Nephron progenitor cell (in vitro differentiated cells): ENCODE measurements around the gene MSL1.

Experiments
- DNase-seq: peaks from one replicate; pipeline ENCODE4 v3.0.0; 2021
- H3K27ac Mint-ChIP-seq: 2 replicates; pipeline ENCODE4 v1.8.0; 2021; ENCODE audit warnings: mild to moderate bottlenecking, moderate library complexity, mixed read lengths
- H3K27me3 Mint-ChIP-seq: 2 replicates; pipeline ENCODE4 v1.8.0; 2021; ENCODE audit warnings: mild to moderate bottlenecking, low read depth, mixed read lengths; ENCODE audit not compliant: poor library complexity
- H3K36me3 Mint-ChIP-seq: 2 replicates; pipeline ENCODE4 v1.8.0; 2021; ENCODE audit warnings: low read depth, mixed read lengths
- H3K4me1 Mint-ChIP-seq: 2 replicates; pipeline ENCODE4 v1.8.0; 2021; ENCODE audit warnings: mixed read lengths
- H3K4me3 Mint-ChIP-seq: 2 replicates; pipeline ENCODE4 v1.8.0; 2021; ENCODE audit warnings: mild to moderate bottlenecking, moderate library complexity, mixed read lengths
- H3K9me3 Mint-ChIP-seq: 2 replicates; pipeline ENCODE4 v1.8.0; 2021; ENCODE audit warnings: mild to moderate bottlenecking, moderate library complexity, mixed read lengths
- TF ChIP-seq, protein P1 (sequence below): fragments of 200-600 bp; sonication (generic); IDR thresholded peaks from 2 replicates; pipeline ENCODE4 v1.5.0; 2021; ENCODE audit warnings: antibody characterized with exemption

The MSL1 gene

DNA sequence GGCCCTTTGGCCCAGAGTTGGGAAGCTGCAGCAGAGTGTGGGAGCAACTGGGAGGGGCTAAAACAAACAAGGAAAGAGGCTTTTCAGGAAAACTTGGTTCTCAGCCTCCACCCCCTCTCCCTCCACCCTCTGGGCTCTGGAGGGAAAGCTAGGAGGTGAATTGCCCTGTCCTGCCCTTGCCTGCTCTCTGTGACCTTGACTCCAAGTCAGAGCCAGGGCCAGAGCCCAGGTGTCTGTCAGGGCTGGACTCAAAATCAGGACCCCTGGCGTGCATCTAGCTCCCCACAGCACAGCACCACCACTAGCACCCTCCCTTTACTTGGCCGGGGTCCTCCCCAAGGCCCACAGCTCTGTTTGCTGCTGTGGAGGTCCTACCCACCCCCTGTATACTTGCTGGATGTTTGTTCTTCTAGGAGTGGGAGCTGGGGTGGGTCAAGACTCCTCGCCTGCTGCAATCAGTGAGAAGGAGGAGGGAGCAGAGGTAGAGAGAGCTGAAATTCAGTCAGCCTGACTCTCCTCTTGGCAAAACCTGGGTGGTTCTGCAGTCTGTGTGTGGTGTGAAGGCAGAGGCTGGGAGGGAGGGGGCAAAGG, 18.6 kb upstream of the MSL1 start:
- H3K4me1 Mint-ChIP-seq, result peaks cover 93% of the 10 kb centered on the region
- H3K9me3 Mint-ChIP-seq, result no peaks in the 10 kb centered on the region
- H3K27ac Mint-ChIP-seq, result peak overlapping the region; percentile 9
- no peak overlapping the region for H3K4me3 Mint-ChIP-seq
- peaks cover 12% of the 10 kb centered on the region for H3K27me3 Mint-ChIP-seq
- TF ChIP-seq, protein P1, sequence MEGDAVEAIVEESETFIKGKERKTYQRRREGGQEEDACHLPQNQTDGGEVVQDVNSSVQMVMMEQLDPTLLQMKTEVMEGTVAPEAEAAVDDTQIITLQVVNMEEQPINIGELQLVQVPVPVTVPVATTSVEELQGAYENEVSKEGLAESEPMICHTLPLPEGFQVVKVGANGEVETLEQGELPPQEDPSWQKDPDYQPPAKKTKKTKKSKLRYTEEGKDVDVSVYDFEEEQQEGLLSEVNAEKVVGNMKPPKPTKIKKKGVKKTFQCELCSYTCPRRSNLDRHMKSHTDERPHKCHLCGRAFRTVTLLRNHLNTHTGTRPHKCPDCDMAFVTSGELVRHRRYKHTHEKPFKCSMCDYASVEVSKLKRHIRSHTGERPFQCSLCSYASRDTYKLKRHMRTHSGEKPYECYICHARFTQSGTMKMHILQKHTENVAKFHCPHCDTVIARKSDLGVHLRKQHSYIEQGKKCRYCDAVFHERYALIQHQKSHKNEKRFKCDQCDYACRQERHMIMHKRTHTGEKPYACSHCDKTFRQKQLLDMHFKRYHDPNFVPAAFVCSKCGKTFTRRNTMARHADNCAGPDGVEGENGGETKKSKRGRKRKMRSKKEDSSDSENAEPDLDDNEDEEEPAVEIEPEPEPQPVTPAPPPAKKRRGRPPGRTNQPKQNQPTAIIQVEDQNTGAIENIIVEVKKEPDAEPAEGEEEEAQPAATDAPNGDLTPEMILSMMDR, result no peak
- H3K36me3 Mint-ChIP-seq, result no peaks in the 10 kb centered on the region
- DNase-seq, result no peak

DNA sequence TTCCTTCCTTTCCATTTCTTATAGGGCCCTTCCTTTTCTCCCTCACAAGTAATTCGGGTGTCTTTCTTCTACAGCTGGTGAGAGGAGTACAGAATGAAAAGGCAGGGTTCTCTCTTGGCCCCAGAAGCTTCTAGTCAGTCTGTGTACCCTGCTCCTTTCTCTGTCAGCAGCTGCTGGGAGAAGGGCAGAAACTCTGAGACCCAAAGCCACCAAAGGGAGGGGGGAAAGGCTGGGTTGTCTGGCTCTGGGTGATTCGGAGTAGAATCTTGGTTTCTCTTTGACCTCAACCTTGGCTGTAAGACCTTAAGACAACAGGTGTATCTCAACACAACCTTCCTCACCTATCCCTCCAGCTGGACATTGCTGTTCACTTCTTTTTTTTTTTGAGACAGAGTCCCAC, 18.1 kb upstream of the MSL1 start:
- peak overlapping the region; percentile 9 for H3K27ac Mint-ChIP-seq
- H3K4me3 Mint-ChIP-seq, result no peak overlapping the region
- no peaks in the 10 kb centered on the region for H3K36me3 Mint-ChIP-seq
- H3K27me3 Mint-ChIP-seq, result peaks cover 12% of the 10 kb centered on the region
- H3K4me1 Mint-ChIP-seq, result peaks cover 92% of the 10 kb centered on the region
- TF ChIP-seq, protein P1, result no peak
- no peaks in the 10 kb centered on the region for H3K9me3 Mint-ChIP-seq
- no peak for DNase-seq

DNA sequence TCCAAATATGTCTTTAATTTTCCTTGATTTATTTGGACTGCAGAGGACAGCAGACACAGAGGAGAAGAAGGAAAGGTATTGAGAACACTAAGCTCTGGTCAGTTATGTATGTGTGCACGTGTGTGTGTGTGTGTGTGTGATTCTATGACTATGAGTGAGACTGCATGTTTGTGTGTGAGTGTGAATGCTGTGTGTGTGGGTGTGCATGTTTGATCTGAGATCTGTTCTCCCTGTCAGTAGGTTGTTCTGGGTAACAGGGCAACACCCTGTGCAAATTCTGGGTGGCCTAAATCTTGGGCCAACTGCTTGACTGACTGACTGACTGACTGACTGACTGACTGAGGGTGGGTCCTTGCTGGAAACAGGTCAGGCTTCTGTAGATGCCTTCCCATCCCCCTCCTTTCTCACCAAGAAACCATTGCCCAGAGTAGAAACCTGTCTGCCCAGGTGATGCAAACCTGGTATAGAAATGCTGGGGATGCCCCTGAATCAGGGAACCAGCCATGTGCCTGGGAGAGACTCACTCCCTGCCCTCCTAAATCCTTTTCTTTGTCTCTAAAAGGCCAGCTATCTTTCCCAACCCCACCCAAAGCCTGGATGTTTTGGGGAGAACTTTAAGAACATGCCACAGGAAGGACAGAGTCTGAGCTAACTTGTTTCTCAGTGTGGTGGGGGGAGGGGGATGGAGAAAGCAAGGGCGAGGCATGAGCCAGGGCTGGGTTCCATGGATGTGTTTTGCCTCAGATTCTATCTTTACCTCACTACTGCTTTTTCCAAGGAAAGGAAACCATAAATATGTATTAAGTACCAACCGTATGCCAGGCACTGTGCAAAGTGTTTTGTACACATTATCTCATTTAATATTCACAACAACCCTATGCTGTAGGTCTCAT, 16.9 kb upstream of the MSL1 start:
- no peaks in the 10 kb centered on the region for H3K36me3 Mint-ChIP-seq
- TF ChIP-seq, protein P1, result no peak
- H3K9me3 Mint-ChIP-seq, result no peaks in the 10 kb centered on the region
- peaks cover 89% of the 10 kb centered on the region for H3K4me1 Mint-ChIP-seq
- DNase-seq, result no peak
- H3K27me3 Mint-ChIP-seq, result peaks cover 13% of the 10 kb centered on the region
- no peak overlapping the region for H3K4me3 Mint-ChIP-seq
- H3K27ac Mint-ChIP-seq, result no peak overlapping the region

DNA sequence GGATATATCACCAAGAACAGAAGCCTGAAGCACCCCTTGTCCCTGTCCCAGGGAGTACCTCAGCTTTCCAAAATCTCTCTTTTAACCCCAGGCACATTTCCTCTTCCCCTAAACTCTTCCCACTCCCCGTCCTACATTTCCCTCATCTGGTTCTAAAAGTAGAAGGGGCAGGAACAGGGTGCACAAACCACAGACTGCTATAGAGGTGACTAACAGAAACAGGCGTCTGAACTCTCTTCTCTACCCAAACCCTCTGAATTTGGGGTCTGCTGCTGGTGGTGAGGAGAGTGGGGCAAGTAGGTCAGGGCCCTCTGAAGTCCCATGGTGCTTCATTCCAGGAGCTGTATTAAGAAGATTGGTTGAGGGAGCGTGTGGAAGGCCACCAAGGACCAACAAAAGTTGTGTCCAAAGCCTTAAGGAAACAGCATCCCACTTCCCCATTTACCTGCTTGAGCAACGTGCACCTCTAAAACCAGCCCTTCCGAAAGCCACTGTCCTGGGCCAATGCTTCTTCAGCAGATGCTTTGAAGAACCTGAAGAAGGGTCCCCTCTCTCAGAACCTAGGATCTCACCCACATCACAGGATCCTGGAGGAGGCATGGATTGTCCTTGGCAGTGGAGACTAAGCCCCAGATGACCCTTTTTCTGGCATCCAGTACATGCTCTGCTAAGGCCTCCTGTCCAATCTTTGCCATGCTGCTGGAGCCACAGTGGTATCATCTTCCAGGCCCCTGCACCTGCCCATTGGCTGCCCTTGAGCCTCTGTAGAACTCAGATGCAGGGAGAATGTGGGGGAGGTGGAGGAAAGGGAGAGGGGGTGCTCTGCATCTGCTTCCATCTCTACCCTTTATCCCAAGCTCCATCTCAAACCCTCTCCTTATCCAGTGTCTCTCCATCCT, 15.7 kb upstream of the MSL1 start:
- H3K4me1 Mint-ChIP-seq, result peaks cover 89% of the 10 kb centered on the region
- DNase-seq, result no peak
- H3K4me3 Mint-ChIP-seq, result peak overlapping the region; percentile 18
- TF ChIP-seq, protein P1, result no peak
- H3K27me3 Mint-ChIP-seq, result peaks cover 9% of the 10 kb centered on the region
- no peaks in the 10 kb centered on the region for H3K36me3 Mint-ChIP-seq
- no peak overlapping the region for H3K27ac Mint-ChIP-seq
- H3K9me3 Mint-ChIP-seq, result no peaks in the 10 kb centered on the region

DNA sequence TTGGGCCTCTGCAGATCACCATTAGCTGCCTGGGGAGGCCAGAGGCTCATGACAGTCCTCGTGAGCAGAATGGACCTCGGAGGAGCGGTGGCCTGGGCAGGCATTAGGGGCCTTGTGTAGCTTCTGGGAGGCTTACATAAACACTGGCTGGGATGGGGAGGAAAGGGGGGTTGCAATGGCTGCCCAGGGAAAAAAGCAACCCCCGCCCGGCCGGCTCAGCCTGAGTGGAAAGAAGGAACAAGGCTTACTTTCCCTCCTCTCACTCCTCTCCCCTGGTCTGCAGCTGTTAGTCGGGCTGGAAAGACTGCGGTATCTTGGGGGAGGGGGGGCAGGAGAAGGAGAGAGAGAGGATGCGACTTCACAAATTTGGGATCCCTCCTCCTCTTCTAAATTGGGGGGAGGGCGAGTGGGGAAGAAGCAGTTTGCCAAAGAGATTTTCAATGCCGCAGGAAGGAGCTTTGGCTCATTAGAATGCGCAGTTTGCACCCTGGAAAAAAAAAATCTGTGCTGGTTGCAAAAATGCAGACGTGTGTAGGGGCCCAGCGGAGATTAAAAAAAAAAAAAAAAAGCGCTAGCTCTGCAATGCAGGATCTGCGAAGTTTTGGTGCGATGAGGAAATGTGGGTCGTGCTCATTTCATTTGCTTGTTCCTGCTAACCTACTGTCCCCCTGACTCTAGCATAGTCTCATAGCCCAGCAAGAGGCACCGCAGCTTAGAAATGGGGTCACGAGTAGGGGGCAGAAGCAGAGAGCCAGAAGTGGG, 14.8 kb upstream of the MSL1 start:
- Mint-ChIP-seq H3K27ac (peak overlapping the region; percentile 92), H3K4me3 (peak overlapping the region; percentile 18), H3K4me1 (peaks cover 89% of the 10 kb centered on the region), H3K27me3 (peaks cover 7% of the 10 kb centered on the region), H3K36me3 (no peaks in the 10 kb centered on the region), H3K9me3 (no peaks in the 10 kb centered on the region)
- DNase-seq, result no peak
- TF ChIP-seq, protein P1, result no peak
